Adrenal gland (tissue), 19 donors: ENCODE data around the gene ARFGEF2. TPM values are rescaled to one million over a fixed set of nuclear protein-coding genes. Genes with fewer than 3 reads are reported as not detected.

Experiments used
- DNase-seq, 7 donors: peaks; one replicate each; pipeline ENCODE4 v3.0.0-alpha.2; 2019 to 2020
- H3K27ac ChIP-seq, 5 donors: fragments of 200-600 bp; sonication (generic) in 4 of 5; 1 replicate in 3 of 5; 2 replicates in 2 of 5; pipeline versions ENCODE4 v1.5.1 to v1.8.0; 2016 to 2020; ENCODE audit warnings: mild to moderate bottlenecking in 1 of 5
- H3K27me3 ChIP-seq: fragments of 200-600 bp; 2 replicates; pipeline ENCODE4 v1.8.0; 2021
- H3K36me3 ChIP-seq, 2 donors: fragments of 200-600 bp; replicated peaks in 1 of 2; 1 replicate in 1 of 2; 2 replicates in 1 of 2; pipeline versions ENCODE4 v1.5.1 to v1.8.0; 2018 to 2022
- H3K4me1 ChIP-seq, 2 donors: fragments of 200-600 bp; replicated peaks in 1 of 2; 1 replicate in 1 of 2; 2 replicates in 1 of 2; pipeline versions ENCODE4 v1.5.1 to v1.8.0; 2018 to 2021
- H3K4me3 ChIP-seq, 4 donors: fragments of 200-600 bp; sonication (generic) in 3 of 4; one replicate each; pipeline ENCODE4 v1.5.1; 2016 to 2018
- H3K9me3 ChIP-seq, 3 donors: fragments of 200-600 bp; sonication (generic) in 1 of 3; replicated peaks in 1 of 3; 1 replicate in 2 of 3; 2 replicates in 1 of 3; pipeline versions ENCODE4 v1.5.1 to v1.8.0; 2016 to 2021
- CTCF ChIP-seq, 6 experiments: fragments of 450-650 bp in 4 of 6; fragments of 200-600 bp in 2 of 6; sonication (generic) in 1 of 6; IDR thresholded peaks; 1 replicate in 5 of 6; 2 replicates in 1 of 6; pipeline versions ENCODE4 v1.5.1 to v1.8.0; 2016 to 2021; ENCODE audit warnings: antibody characterized with exemption in 6 of 6, mild to moderate bottlenecking in 2 of 6, moderate library complexity in 1 of 6
- POLR2A ChIP-seq, 2 donors: fragments of 450-650 bp; IDR thresholded peaks; one replicate each; pipeline ENCODE4 v1.6.1; 2017; ENCODE audit warnings: antibody characterized with exemption in 2 of 2, mild to moderate bottlenecking in 2 of 2, moderate library complexity in 1 of 2
- whole genome bisulfite sequencing, 4 donors: extraction: QIAGEN DNeasy Blood & Tissue Kit in 2 of 4; methylation state at CpG; one replicate each; pipeline versions ENCODE4 v1.1.5 to v1.1.7; 2013 to 2017; 5-methylcytosine and 5-hydroxymethylcytosine counted together
- intact Hi-C, 2 donors: fragments of 100-400 bp; cut with DNase I; formaldehyde crosslinking; loops; one replicate each; pipeline versions ENCODE4 v1.14.1 to v1.15.0; 2022 to 2023
- long read RNA-seq, 10 donors: library from polyadenylated mRNA in 3 of 10; unstranded in 2 of 10; stranded (forward) in 1 of 10; transcript quantifications; one replicate each; pipeline ENCODE4 v2.0.0 and lab custom pipeline, GENCODE V29; 2021 to 2026
- polyA plus RNA-seq, 3 donors: library from polyadenylated mRNA; stranded (reverse); fragments of 200-250 nt in 2 of 3; fragments of 350-450 nt in 1 of 3; fragmentation: Illumina TruSeq in 1 of 3; extraction: RNeasy Lipid Tissue Mini Kit (QIAGEN cat#74804) in 1 of 3; gene quantifications; one replicate each; pipeline ENCODE4 v1.2.3, GENCODE V29; 2013 to 2014
- total RNA-seq, 9 donors: library from RNA; depleted of rRNA in 4 of 9; stranded (reverse); fragments of >200 nt in 4 of 9; fragments of 120-200 nt in 1 of 9; fragmentation: NEBNext Ultra II Directional in 1 of 9; extraction: Animal tissue kit (Norgen Biotek cat#: 25700) in 1 of 9; gene quantifications; one replicate each; pipeline versions ENCODE4 v1.1.0 to v1.2.4, GENCODE V29; 2013 to 2023
- donor health status: healthy with polysubstance abuse.
- donor health status: Bipolar disorder and iron deficiency.
- donor health status: DM: yes; HTN: yes; CAD: no.
- donor health status: DM: no; HTN: no; CAD: no.
- donor health status: DM: no; HTN: no; CAD: no.
- donor health status: DM: yes; HTN: yes; CAD: no.

ARFGEF2 gene
- total RNA-seq (100 to 1,000 TPM in 2 of 9 donors, 10 to 100 TPM in 7; 52.8 to 128 (median 73.0) TPM), polyA plus RNA-seq (10 to 100 TPM; 17.1 to 80.3 (median 33.1) TPM)
- long read RNA-seq, donor 1, full-length matches to known transcripts, result 1 of 1 reads
- long read RNA-seq, donor 1, partial matches to known transcripts, result 0 of 1 reads
- long read RNA-seq, donor 1, other reads (novel, unspliced or antisense), result 0 of 1 reads
- long read RNA-seq, donor 2, partial matches to known transcripts, result 6 of 6 reads
- long read RNA-seq, donor 2, other reads (novel, unspliced or antisense), result 0 of 6 reads
- long read RNA-seq, donor 3, full-length matches to known transcripts, result 1 of 1 reads
- long read RNA-seq, donor 3, partial matches to known transcripts, result 0 of 1 reads
- long read RNA-seq, donor 3, other reads (novel, unspliced or antisense), result 0 of 1 reads
- long read RNA-seq, donor 4, partial matches to known transcripts, result 4 of 12 reads
- long read RNA-seq, donor 4, other reads (novel, unspliced or antisense), result 8 of 12 reads
- long read RNA-seq, donor 5, full-length matches to known transcripts, result 11 of 41 reads
- long read RNA-seq, donor 5, partial matches to known transcripts, result 10 of 41 reads
- long read RNA-seq, donor 5, other reads (novel, unspliced or antisense), result 20 of 41 reads
- long read RNA-seq, donor 6, partial matches to known transcripts, result 0 of 1 reads
- long read RNA-seq, donor 6, other reads (novel, unspliced or antisense), result 1 of 1 reads
- long read RNA-seq, donor 7, result 0 reads
- long read RNA-seq, donor 8, full-length matches to known transcripts, result 2 of 2 reads
- long read RNA-seq, donor 8, partial matches to known transcripts, result 0 of 2 reads
- long read RNA-seq, donor 8, other reads (novel, unspliced or antisense), result 0 of 2 reads
- long read RNA-seq, donor 9, result 0 reads
- long read RNA-seq, donor 10, result 0 reads

DNA sequence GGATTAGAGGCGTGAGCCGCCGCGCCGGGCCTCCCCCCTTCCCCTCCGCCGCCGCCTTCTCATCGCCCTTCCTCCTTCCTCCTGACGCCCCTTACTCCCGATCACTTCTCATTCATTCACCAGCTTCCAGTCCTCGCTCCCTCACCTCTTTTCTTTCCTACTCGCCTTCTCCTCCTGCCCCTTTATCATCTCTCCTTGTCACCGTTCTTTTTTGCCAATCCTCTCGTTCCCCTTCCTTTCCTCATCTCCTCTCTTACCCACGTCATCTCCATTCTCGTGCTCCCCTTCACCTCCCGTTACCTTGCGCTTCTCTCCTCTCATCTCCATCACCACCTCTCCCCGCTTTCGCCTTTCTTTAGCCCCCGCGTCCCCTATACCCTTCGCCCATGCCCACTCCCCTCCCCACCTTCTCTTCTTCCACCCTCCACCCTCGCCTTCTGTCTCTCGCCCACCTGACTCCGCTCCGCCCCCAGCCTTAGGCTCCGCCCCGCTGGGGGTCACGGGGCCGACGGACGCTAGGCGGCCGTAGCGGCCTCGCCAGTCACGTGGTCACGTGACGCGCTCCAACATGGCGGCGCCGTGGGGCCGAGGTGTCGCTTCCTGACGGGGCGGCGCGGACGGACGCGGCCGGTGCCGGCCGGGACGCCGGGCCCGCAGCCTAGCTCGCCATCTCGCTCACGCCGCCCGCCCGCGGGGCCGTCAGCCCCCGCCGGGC lies at the start of gene ARFGEF2:
TSS of gene ARFGEF2 (plus strand) at position 544 of the 715 bp plus-strand sequence. CDS start 179 bp downstream, outside the sequence.
- Histone ChIP-seq H3K27ac (peak within 1 kb of the TSS; percentile 91 to 100 (median 98)), H3K4me1 (peaks cover 30 to 52% of the 10 kb centered on the region in 2 donors), H3K4me3 (peak within 1 kb of the TSS; percentile 64 to 99 (median 79)), H3K36me3 (no peaks in the 10 kb centered on the region), H3K9me3 (no peaks in the 10 kb centered on the region), H3K27me3 (no peaks in the 10 kb centered on the region)
- TF ChIP-seq CTCF (IDR thresholded peaks at IDR 0.05) (peak in 2 of 6 experiments; percentile 2 to 18), POLR2A (IDR thresholded peaks at IDR 0.05) (peak; percentile 90 to 96)
- intact Hi-C loops, result no loop called here
- WGBS, 4 donors, result 0 to 1% (median 1%) methylated on average over 29 to 70 of the region's 70 CpGs
- DNase-seq, result peak; percentile 90 to 97 (median 93)

- Histone ChIP-seq H3K27ac (no peak overlapping the region), H3K4me1 (no peaks in the 10 kb centered on the region), H3K4me3 (no peak overlapping the region), H3K27me3 (no peaks in the 10 kb centered on the region), H3K36me3 (no peaks in the 10 kb centered on the region), H3K9me3 (no peaks in the 10 kb centered on the region)
- intact Hi-C loops, result no loop called here
- 79 to 83% (median 80%) methylated on average over 17 of the region's 17 CpGs for WGBS, 4 donors
- TF ChIP-seq POLR2A (IDR thresholded peaks at IDR 0.05), result no peak
- TF ChIP-seq CTCF (IDR thresholded peaks at IDR 0.05), result no peak
- DNase-seq, result no peak
Measured at GRCh38 chr20:48875233-48875913, 46.1 kb upstream of the ARFGEF2 start.

- Histone ChIP-seq H3K27ac (no peak overlapping the region), H3K9me3 (no peaks in the 10 kb centered on the region), H3K36me3 (no peaks in the 10 kb centered on the region), H3K27me3 (no peaks in the 10 kb centered on the region), H3K4me3 (no peak overlapping the region), H3K4me1 (no peaks in the 10 kb centered on the region)
- DNase-seq, result peak in 2 of 7 donors; percentile 65 to 69
- intact Hi-C loops, result no loop called here
- WGBS, 4 donors, result 35 to 56% (median 46%) methylated on average over 2 to 5 of the region's 5 CpGs
- no peak for TF ChIP-seq POLR2A (IDR thresholded peaks at IDR 0.05)
- TF ChIP-seq CTCF (IDR thresholded peaks at IDR 0.05), result no peak
Measured at GRCh38 chr20:48875914-48876240, 45.6 kb upstream of the ARFGEF2 start.
